Right cardiac atrium (tissue), 5 donors: ENCODE measurements around the gene SLC8A1. TPM values are rescaled to one million over a fixed set of nuclear protein-coding genes. Genes with fewer than 3 reads are reported as not detected.
A peak's percentile ranks its signal among the peaks of the same experiment; 100 is the strongest.

Experiments
- ATAC-seq, 2 donors: fragments of 200-7000 bp; cut with Tn5 transposase; one replicate each; pipeline versions ENCODE4 v1.8.0 to v1.9.1; 2020; ENCODE audit warnings: moderate library complexity in 2 of 2, mild to moderate bottlenecking in 1 of 2
- DNase-seq, 3 donors: peaks; one replicate each; pipeline ENCODE4 v3.0.0-alpha.2; 2020
- H3K27ac ChIP-seq: one replicate; pipeline ENCODE4 v1.5.1; 2013; ENCODE audit warnings: mild to moderate bottlenecking, low read length, control low read depth, moderate library complexity
- H3K27me3 ChIP-seq: one replicate; pipeline ENCODE4 v1.6.1; 2013; ENCODE audit not compliant: control insufficient read depth, insufficient read depth
- H3K4me1 ChIP-seq: one replicate; pipeline ENCODE4 v1.6.1; 2013; ENCODE audit warnings: low read length; ENCODE audit not compliant: control insufficient read depth, insufficient read depth
- H3K4me3 ChIP-seq: one replicate; pipeline ENCODE4 v1.5.1; 2013; ENCODE audit warnings: low read length, control low read depth
- H3K9me3 ChIP-seq: one replicate; pipeline ENCODE4 v1.6.1; 2013; ENCODE audit warnings: low read length; ENCODE audit not compliant: control insufficient read depth
- WGBS: extraction: QIAGEN DNeasy Blood & Tissue Kit; methylation state at CpG from one replicate; pipeline ENCODE4 v1.1.7; 2013; 5-methylcytosine and 5-hydroxymethylcytosine counted together
- intact Hi-C, 4 donors: fragments of 100-400 bp; cut with DNase I; formaldehyde crosslinking; loops; one replicate each; pipeline versions ENCODE4 v1.11.0 to v1.14.0; 2022 to 2023
- polyA plus RNA-seq: library from polyadenylated mRNA; stranded (reverse); fragments of 200-250 nt; gene quantifications from one replicate; pipeline ENCODE4 v1.2.3, GENCODE V29; 2013
- total RNA-seq, 4 donors: library from RNA; stranded (reverse); fragmentation: NEBNext Ultra II Directional; extraction: Animal tissue kit (Norgen Biotek cat#: 25700); gene quantifications; one replicate each; pipeline ENCODE4 v1.2.1, GENCODE V29; 2021
- donor health status: healthy with polysubstance abuse.
- donor health status: DM: no; HTN: yes; CAD: no.
- donor health status: DM: no; HTN: no; CAD: no.
- donor health status: DM: no; HTN: yes; CAD: no; lungs with severe emphysema.
- donor health status: DM: yes; HTN: yes; CAD: no.

Gene SLC8A1
- total and polyA plus RNA-seq, 5 donors, result 41.8 to 907 (median 790) TPM

GRCh38 chr2:40168546-40168945 lies 283.3 kb downstream of the SLC8A1 start:
- Histone ChIP-seq H3K4me1 (peaks cover 12% of the 10 kb centered on the region), H3K27ac (no peak overlapping the region), H3K9me3 (no peaks in the 10 kb centered on the region), H3K27me3 (no peaks in the 10 kb centered on the region), H3K4me3 (no peak overlapping the region)
- intact Hi-C loops, result no loop called here
- DNase-seq (no peak), ATAC-seq (no peak)
- 31% methylated on average over 1 of the region's 1 CpG for WGBS

DNA sequence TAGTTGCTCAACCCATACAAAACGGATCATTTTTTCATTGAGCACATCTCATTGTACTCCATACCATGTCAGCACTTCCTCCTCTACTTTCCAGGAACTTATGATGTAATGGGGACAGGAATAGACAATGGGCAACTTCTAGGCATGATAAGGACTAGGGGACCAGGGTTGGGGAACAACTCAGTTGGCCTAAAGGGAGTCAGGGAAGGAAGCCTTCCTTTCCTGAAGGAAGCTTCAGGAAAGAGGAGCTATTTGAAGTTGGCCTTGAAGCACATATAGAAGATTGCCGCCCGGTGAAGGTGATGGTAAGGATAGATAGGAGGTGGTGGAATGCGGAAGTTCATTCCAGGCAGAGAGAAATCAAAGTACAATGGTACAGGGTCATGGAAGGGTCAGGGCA lies 283.9 kb downstream of the SLC8A1 start:
- intact Hi-C loops, result no loop called here
- ATAC-seq (no peak), DNase-seq (no peak)
- Histone ChIP-seq H3K27me3 (no peaks in the 10 kb centered on the region), H3K4me3 (no peak overlapping the region), H3K9me3 (no peaks in the 10 kb centered on the region), H3K4me1 (peaks cover 12% of the 10 kb centered on the region), H3K27ac (no peak overlapping the region)
- 53% methylated on average over 4 of the region's 4 CpGs for WGBS

DNA sequence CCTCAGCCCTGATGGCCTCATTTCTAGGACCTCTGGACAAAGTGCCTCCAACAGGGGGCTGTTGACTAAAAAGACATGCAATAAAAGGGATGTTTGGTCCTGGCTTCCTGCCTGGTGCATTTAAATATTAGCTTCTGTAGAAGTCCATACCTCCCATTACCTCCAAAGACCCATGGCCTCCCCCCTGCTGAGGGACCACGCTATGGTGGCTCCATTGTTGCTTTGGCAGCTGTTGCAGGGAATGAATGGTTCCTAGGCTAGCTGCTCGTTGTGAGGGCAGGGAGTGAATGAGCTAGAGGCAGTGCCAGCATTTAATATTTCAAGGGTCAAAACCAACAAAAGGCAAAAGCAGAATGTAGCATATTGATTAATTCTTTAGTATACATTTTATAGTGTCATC lies 285.9 kb downstream of the SLC8A1 start:
- H3K9me3 ChIP-seq, result no peaks in the 10 kb centered on the region
- DNase-seq (no peak), ATAC-seq (no peak)
- 25% methylated on average over 2 of the region's 2 CpGs for WGBS
- intact Hi-C loops, result no loop called here
- H3K27ac ChIP-seq, result peak overlapping the region; percentile 54
- peaks cover 12% of the 10 kb centered on the region for H3K4me1 ChIP-seq
- no peaks in the 10 kb centered on the region for H3K27me3 ChIP-seq
- no peak overlapping the region for H3K4me3 ChIP-seq

DNA sequence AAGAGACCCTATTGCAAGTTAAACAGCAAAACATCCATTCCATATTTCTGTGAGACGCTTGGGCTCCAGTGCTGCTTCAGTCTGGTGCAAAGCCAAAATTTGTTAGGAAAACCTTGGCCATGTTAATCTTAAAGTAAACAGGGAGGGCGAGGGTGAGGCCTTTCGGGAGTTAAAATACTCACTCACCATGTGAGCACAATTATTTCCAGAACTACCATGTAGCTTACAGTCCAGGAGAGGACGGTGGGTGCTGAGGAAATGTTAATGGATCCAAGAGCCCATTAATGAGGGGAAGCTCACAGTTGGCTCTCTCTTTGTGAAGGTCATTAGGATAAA lies 286.4 kb downstream of the SLC8A1 start:
- Histone ChIP-seq H3K9me3 (no peaks in the 10 kb centered on the region), H3K4me1 (peaks cover 12% of the 10 kb centered on the region), H3K27ac (peak overlapping the region; percentile 60), H3K27me3 (no peaks in the 10 kb centered on the region), H3K4me3 (no peak overlapping the region)
- DNase-seq (peak; percentile 19 to 64 (median 48)), ATAC-seq (peak; percentile 82)
- intact Hi-C loops, result no loop called here
- WGBS, result 26% methylated on average over 4 of the region's 4 CpGs

DNA sequence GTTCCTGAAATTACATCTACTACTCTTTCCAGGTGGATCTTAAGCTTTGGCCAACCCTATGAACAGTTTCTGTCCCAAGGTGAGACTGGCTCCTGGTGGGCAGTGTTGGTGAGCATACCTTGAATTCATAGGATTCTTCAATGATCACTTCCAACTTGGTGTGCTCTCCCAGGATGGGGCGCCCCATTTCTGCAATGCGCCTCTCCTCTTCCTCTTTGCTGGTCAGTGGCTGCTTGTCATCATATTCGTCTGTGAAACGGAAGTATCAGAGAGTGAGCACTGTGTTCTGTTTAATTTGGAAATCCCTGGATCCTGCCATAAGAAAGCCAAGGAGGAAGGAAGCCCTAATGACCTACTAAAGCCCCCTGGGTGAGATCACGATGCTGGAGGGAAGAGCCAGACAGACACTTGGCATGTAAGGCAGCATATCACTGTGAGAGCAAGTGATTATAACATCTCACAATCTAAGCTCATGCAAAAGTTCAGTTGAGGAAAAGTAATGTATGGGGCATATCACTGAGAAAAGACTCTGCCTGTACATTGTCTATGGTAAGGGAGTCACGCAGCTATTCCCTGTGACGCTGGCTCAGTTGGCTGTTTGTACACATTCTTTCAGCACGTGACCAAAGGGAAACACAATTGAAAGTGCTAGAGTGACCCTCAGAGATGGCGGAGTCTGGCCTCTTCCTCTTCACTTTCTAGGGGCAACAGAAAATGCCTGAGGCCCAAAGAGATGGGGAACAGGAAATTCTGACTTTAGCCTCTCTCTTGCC lies 287.0 kb downstream of the SLC8A1 start:
- peaks cover 12% of the 10 kb centered on the region for H3K4me1 ChIP-seq
- H3K27me3 ChIP-seq, result no peaks in the 10 kb centered on the region
- intact Hi-C loops, result no loop called here
- no peaks in the 10 kb centered on the region for H3K9me3 ChIP-seq
- WGBS, result 21% methylated on average over 9 of the region's 9 CpGs
- DNase-seq, result peak in 2 of 3 donors; percentile 55 to 67
- H3K27ac ChIP-seq, result peak overlapping the region; percentile 60
- H3K4me3 ChIP-seq, result no peak overlapping the region
- peak; percentile 87 to 89 for ATAC-seq

GRCh38 chr2:40161986-40162385 lies 289.9 kb downstream of the SLC8A1 start:
- intact Hi-C loops, result no loop called here
- Histone ChIP-seq H3K27ac (no peak overlapping the region), H3K27me3 (no peaks in the 10 kb centered on the region), H3K4me1 (peaks cover 10% of the 10 kb centered on the region), H3K9me3 (no peaks in the 10 kb centered on the region), H3K4me3 (no peak overlapping the region)
- ATAC-seq, result no peak
- peak in 1 of 3 donors; percentile 24 for DNase-seq
- 66% methylated on average over 1 of the region's 1 CpG for WGBS

DNA sequence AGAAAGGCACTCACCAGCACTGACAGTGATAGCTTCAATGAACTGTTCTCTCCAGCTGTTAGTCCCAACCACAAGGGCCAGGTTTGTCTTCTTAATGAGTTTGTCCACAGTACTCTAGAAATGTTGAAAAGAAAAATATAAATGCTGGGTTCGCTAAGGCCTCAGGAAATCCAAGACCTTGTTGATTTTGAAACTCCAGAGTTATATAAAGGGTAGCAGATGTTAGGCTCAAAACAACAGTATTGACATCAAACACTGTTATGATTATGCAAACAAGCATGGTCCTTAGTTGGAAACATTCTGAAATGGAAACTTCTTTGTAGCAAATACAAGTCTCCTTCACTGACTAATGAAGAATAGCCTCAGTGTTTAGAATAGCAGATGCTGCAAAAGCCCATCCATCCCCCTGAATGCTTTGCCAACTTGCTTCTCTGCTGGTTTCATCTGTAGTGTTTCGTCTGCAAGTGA lies 291.1 kb downstream of the SLC8A1 start:
- Histone ChIP-seq H3K27me3 (no peaks in the 10 kb centered on the region), H3K27ac (no peak overlapping the region), H3K9me3 (no peaks in the 10 kb centered on the region), H3K4me3 (no peak overlapping the region), H3K4me1 (peaks cover 6% of the 10 kb centered on the region)
- intact Hi-C loops, result no loop called here
- ATAC-seq (no peak), DNase-seq (no peak)
- WGBS, result 66% methylated on average over 2 of the region's 2 CpGs

DNA sequence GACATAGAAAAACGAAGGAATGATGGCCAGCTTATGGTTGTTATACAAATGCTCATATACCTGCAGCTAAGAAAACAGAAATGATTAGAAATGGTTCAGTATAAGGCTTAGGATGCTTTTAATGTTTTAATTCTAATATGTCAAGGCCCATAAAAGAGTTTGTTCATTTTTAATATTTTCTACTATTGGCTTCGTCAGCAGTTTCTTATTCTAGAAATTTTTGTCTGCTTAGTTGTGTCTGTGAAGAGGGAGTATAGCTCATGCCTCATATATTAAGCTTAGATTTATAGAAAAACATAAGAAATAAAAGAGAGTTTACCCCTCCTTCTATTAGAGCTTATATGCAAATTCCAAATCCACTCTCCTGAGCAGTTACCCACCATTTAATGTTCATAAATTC lies 292.6 kb downstream of the SLC8A1 start:
- DNase-seq (no peak), ATAC-seq (no peak)
- Histone ChIP-seq H3K9me3 (no peaks in the 10 kb centered on the region), H3K4me1 (no peaks in the 10 kb centered on the region), H3K27ac (no peak overlapping the region), H3K27me3 (no peaks in the 10 kb centered on the region), H3K4me3 (no peak overlapping the region)
- intact Hi-C loops, result no loop called here
- 96% methylated on average over 2 of the region's 2 CpGs for WGBS

DNA sequence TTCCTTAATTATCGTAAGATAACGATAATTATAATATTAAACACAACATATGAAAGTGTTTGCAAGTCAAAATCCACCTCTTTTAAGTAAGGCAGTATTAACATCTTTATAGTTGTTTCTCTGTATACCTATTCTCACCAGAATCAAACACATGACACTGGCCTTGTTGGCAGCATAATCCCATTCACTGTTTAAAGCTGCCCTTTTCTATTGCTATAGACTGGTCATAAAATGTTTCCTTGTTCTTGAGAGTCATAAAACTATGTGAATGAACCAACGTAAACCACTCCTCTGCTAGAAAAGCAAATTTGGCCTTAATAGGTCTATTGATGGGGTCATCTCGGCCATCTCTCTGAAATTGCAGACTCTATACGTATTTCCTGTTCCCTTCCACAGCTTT lies 293.1 kb downstream of the SLC8A1 start:
- H3K9me3 ChIP-seq, result no peaks in the 10 kb centered on the region
- WGBS, result 91% methylated on average over 5 of the region's 5 CpGs
- H3K4me1 ChIP-seq, result no peaks in the 10 kb centered on the region
- DNase-seq (no peak), ATAC-seq (no peak)
- intact Hi-C loops, result no loop called here
- no peak overlapping the region for H3K27ac ChIP-seq
- H3K4me3 ChIP-seq, result no peak overlapping the region
- H3K27me3 ChIP-seq, result no peaks in the 10 kb centered on the region

DNA sequence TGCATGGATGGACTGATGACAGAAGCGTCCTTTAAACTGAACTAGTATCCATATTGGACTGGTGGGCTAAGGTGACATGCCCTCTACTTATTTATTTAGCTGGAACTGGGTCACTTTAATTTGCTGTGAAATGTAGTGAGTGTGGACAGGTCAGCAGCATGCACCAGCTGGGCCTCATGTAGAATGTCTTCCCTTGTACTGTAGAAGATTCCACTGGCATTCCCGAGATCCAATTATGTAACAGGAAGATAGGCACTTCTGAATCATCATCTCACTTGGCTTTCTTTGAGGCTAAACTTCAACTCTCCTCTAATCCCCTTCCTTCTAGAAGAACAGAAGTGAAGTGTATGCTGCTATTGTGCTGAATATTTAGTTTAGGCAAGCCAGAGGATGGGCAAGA lies 296.2 kb downstream of the SLC8A1 start:
- 68% methylated on average over 2 of the region's 2 CpGs for WGBS
- no peak for ATAC-seq
- H3K4me1 ChIP-seq, result no peaks in the 10 kb centered on the region
- no peak overlapping the region for H3K27ac ChIP-seq
- no peak for DNase-seq
- H3K9me3 ChIP-seq, result no peaks in the 10 kb centered on the region
- H3K4me3 ChIP-seq, result no peak overlapping the region
- H3K27me3 ChIP-seq, result no peaks in the 10 kb centered on the region
- intact Hi-C loops, result no loop called here

- Histone ChIP-seq H3K27ac (no peak overlapping the region), H3K27me3 (no peaks in the 10 kb centered on the region), H3K4me1 (peaks cover 4% of the 10 kb centered on the region), H3K9me3 (no peaks in the 10 kb centered on the region), H3K4me3 (no peak overlapping the region)
- ATAC-seq (no peak), DNase-seq (no peak)
- intact Hi-C loops, result no loop called here
- 81% methylated on average over 4 of the region's 4 CpGs for WGBS
Measured at GRCh38 chr2:40150266-40150665, 301.6 kb downstream of the SLC8A1 start.

DNA sequence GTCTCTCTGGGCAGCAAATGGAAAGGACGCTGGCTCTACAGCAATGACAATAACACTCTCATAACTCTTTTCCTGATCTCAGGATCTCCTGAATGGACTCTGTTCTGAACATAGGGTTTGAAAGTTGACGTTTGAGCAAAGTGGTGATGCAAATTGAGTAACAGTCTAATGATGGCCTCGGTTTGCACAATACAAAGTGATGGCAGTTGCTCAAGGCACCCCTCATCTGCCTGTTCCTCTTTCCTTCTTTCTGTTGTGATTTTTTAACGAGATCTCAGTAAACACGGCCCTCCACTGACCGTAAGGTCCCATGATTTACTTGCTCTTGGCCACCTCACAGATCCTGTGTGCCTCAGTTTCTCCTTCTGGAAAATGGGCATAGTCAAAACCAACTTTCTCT lies 303.6 kb downstream of the SLC8A1 start:
- DNase-seq, result no peak
- WGBS, result 83% methylated on average over 6 of the region's 6 CpGs
- intact Hi-C loops, result no loop called here
- H3K9me3 ChIP-seq, result no peaks in the 10 kb centered on the region
- H3K27me3 ChIP-seq, result no peaks in the 10 kb centered on the region
- no peak for ATAC-seq
- H3K4me1 ChIP-seq, result peaks cover 4% of the 10 kb centered on the region
- no peak overlapping the region for H3K27ac ChIP-seq
- no peak overlapping the region for H3K4me3 ChIP-seq
